SJSA1 (cell line): ENCODE results near the gene AASS. TPM values are rescaled to one million over a fixed set of nuclear protein-coding genes. Genes with fewer than 3 reads are reported as not detected.
A peak's percentile ranks its signal among the peaks of the same experiment; 100 is the strongest.

Source experiments
- DNase-seq, 2 experiments: peaks; one replicate each; pipeline ENCODE4 v3.0.0-alpha.2; 2015 to 2020; ENCODE audit warnings: low spot score in 2 of 2, low read depth in 1 of 2
- H3K27ac ChIP-seq: fragments of 250-450 bp; sonication (Bioruptor Pico); 2 replicates; pipeline ENCODE4 v1.5.1; 2020; ENCODE audit warnings: mild to moderate bottlenecking, moderate library complexity
- H3K27me3 ChIP-seq: fragments of 250-450 bp; sonication (Bioruptor Pico); replicated peaks from 2 replicates; pipeline ENCODE4 v1.5.1; 2020; ENCODE audit warnings: mild to moderate bottlenecking, moderate library complexity
- H3K36me3 ChIP-seq: fragments of 250-450 bp; sonication (Bioruptor Pico); 2 replicates; pipeline ENCODE4 v1.5.1; 2020; ENCODE audit warnings: mild to moderate bottlenecking
- H3K4me1 ChIP-seq: fragments of 250-450 bp; sonication (Bioruptor Pico); replicated peaks from 2 replicates; pipeline ENCODE4 v1.6.1; 2021; ENCODE audit warnings: mild to moderate bottlenecking
- H3K4me3 ChIP-seq: fragments of 250-450 bp; sonication (Bioruptor Pico); 2 replicates; pipeline ENCODE4 v1.5.1; 2020; ENCODE audit warnings: mild to moderate bottlenecking
- H3K9me3 ChIP-seq: fragments of 250-450 bp; sonication (Bioruptor Pico); replicated peaks from 2 replicates; pipeline ENCODE4 v1.5.1; 2020; ENCODE audit warnings: mild to moderate bottlenecking
- total RNA-seq: library from RNA; depleted of rRNA; stranded (reverse); fragments of >200 nt; shearing (Covaris generic); gene quantifications from 2 replicates; pipeline ENCODE4 v1.2.3, GENCODE V29; 2014

The AASS gene
- total RNA-seq, 1 experiment from 2014 or later: 18.7 TPM

DNA sequence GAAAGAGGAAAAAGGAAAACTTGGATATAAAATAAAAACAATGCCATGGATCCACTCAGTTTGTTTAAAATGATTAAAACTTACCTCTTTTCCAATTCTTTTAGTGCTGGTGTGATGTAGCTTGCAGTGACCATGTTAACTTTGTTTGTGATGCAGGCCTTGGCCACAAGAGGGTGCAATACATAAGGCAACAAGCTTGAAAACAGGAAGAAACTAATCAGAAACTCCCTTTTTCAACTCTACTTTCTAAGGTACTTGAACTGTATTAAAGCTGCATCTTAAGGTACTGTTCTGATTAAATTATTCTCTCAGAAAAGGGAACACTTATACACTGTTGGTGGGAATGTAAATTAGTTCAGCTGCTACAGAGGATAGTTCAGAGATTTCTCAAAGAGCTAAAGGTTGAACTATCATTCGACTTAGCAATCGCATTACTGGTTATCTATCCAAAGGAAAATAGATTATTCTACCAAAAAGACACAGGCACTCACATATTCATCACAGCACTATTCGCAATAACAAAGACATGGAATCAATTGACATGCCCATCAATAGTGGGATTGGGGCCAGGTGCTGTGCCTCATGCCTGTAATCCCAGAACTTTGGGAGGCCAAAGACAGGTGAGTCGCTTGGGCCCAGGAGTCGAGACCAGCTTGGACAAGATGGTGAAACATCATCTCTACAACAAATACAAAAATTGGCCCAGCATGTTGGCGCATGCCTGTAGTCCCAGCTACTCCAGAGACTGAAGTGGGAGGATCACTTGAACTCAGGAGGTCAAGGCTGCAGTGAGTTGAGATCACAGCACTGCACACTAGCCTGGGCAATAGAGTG lies 50.9 kb downstream of the AASS start:
- Histone ChIP-seq H3K27me3 (no peaks in the 10 kb centered on the region), H3K4me3 (no peak overlapping the region), H3K27ac (no peak overlapping the region), H3K4me1 (0 out of 2 replicates have a peak, but pooled peaks cover 5% of the 10 kb centered on the region), H3K36me3 (no peaks in the 10 kb centered on the region), H3K9me3 (no peaks in the 10 kb centered on the region)
- peak; percentile 44 to 60 for DNase-seq

DNA sequence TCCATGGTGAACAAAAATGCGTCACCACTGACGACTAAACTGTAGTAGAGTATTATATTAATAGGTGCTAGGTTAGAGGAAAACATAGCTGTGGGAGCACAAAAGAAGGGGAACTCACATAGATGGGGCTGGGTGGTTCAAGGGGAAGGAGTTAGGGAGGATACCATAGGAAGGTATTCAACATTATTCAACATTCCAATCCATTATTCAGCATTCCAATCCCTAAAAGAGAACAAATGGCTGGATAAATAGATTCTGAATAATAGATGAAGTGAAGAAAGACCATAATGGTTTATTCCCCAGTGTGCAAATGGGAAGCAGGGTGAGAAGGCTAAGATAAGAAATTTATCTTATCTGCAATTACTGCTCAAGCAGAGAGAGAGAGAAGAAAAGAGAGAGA lies 61.4 kb downstream of the AASS start:
- Histone ChIP-seq H3K4me1 (no peaks in the 10 kb centered on the region), H3K27me3 (no peaks in the 10 kb centered on the region), H3K27ac (no peak overlapping the region), H3K9me3 (no peaks in the 10 kb centered on the region), H3K36me3 (peaks cover 9% of the 10 kb centered on the region; the same call in 1 of the 2 replicates), H3K4me3 (no peak overlapping the region)
- no peak for DNase-seq

DNA sequence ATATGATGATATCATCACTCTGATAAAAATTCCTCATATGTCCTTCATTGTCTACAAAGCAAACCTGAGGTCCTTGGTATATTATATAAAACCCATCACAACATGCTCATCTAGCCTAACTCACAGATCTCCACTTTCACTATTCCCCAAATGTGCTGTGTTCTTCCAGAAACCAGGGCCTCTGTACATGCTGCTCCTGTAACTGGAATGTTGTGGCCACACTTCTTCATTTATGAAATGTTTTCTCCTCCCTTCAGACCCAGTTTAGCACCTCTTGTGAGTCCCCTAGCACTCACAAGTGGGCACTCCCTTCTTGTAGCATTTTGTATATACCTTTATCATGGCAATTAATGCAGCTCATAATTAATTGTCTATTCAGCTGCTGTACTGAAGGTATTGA lies 61.9 kb downstream of the AASS start:
- H3K4me1 ChIP-seq: no peaks in the 10 kb centered on the region
- peaks cover 14% of the 10 kb centered on the region; the same call in 1 of the 2 replicates for H3K36me3 ChIP-seq
- no peak overlapping the region for H3K4me3 ChIP-seq
- H3K9me3 ChIP-seq: no peaks in the 10 kb centered on the region
- DNase-seq: no peak
- H3K27ac ChIP-seq: no peak overlapping the region
- no peaks in the 10 kb centered on the region for H3K27me3 ChIP-seq

DNA sequence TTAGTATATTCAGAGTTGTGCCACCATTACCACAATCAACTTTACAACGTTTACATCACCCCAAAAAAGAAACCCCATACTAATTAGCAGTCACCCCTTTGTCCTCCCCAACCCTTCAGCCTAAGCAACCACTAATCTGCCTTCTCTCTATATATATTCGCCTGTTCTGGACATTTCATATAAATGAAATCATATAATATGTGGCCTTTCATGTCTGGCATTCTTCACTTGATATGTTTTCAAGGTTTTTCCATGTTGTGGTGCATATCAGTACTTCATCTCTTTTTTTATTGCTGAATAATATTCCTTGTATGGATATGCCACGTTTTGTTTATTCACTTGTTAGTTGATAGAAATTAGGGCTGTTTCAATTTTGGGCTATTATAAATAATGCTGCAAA lies 70.4 kb downstream of the AASS start:
- Histone ChIP-seq H3K27me3 (no peaks in the 10 kb centered on the region), H3K4me1 (no peaks in the 10 kb centered on the region), H3K4me3 (no peak overlapping the region), H3K36me3 (0 out of 2 replicates have a peak, but pooled peaks cover 6% of the 10 kb centered on the region), H3K9me3 (no peaks in the 10 kb centered on the region), H3K27ac (no peak overlapping the region)
- no peak for DNase-seq

DNA sequence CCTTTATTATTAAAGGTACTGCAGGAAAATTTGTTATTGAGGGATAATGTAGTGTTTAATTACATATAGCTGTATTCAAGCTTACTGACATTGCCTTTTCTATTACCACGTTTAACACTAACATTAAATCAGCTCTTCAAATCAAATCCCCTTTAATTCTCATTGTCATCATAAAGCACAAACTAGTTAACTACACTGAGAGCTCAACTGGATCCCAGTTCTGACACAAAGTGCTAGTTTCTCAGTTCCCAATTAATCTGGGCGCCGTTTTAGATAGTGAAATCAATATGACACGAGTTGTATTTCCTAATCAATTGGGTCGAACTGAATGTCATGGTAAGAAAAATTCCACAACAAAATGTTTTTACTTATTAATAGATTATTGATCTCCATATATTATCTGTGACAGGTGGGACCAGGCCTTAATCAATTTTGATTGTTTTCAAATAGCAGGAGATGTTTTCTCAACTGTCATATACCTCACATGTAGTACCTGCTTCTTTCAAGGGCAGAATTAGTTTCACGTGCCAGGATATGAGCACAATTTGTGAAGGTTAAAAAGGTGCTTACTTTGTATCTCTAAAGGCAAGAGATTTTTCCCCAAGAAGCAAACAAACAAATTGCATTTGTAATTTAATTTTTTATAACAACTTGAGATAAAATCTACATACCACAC lies 71.0 kb downstream of the AASS start:
- H3K27ac ChIP-seq: no peak overlapping the region
- no peaks in the 10 kb centered on the region for H3K9me3 ChIP-seq
- H3K36me3 ChIP-seq: 0 out of 2 replicates have a peak, but pooled peaks cover 6% of the 10 kb centered on the region
- no peaks in the 10 kb centered on the region for H3K4me1 ChIP-seq
- DNase-seq: no peak
- H3K27me3 ChIP-seq: no peaks in the 10 kb centered on the region
- H3K4me3 ChIP-seq: no peak overlapping the region

DNA sequence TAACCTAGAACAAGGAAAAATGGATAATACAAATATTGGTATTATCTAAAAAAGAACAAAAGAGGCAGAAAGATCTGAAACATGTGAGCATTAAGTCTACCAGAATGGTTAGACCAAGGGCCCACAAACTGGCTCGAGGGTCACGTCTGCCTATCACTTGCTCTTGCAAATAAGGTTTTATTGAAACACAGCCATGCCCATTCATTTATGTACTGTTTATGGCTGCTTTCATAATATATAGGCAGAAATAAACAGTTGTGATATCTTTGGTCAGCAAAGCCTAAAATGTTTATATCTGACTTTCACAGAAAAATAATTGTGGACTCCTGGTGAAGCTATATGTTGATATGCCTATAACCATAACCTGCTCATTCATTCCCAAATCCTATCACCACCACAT lies 71.8 kb downstream of the AASS start:
- Histone ChIP-seq H3K27me3 (no peaks in the 10 kb centered on the region), H3K4me1 (no peaks in the 10 kb centered on the region), H3K9me3 (no peaks in the 10 kb centered on the region), H3K4me3 (no peak overlapping the region), H3K36me3 (0 out of 2 replicates have a peak, but pooled peaks cover 1% of the 10 kb centered on the region), H3K27ac (no peak overlapping the region)
- no peak for DNase-seq

DNA sequence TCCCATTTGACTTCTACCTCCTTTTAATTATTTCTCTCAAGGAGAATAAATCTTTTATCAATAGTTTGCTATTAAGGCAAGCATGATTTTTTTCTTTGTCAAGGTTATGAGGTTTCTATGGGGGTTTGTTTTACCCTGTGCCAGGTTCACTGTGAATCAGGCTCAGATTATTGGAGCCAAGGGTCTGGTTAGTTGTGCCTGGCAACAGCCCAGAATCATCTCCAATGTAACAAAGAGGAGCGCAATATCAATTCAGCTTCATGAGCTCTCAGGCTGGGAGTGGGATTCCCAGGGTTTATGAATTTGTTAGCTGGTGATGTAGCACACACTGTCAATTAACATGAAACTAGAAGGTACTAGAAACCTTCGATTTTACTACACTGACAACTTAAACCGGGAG lies 73.2 kb downstream of the AASS start:
- Histone ChIP-seq H3K4me3 (no peak overlapping the region), H3K4me1 (no peaks in the 10 kb centered on the region), H3K9me3 (no peaks in the 10 kb centered on the region), H3K27me3 (no peaks in the 10 kb centered on the region), H3K36me3 (no peaks in the 10 kb centered on the region), H3K27ac (no peak overlapping the region)
- no peak for DNase-seq

DNA sequence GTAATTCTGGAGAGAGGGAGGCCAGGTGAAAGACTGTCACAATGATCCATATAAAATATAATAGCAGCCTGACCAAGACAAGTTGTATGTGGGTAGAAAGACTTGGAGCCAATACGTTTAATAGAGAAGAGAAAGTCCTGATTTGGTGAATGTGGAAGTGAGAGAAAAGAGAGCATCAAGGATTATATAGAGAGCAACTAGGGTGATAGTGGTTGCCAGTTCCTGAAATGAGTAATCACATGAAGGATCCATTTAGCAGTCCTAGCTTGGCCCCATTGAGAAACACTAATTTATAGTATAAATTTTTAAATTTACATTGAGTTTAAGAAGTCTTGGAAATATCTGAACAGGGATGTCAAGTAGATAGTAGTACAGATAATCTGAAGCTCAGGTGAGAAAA lies 74.0 kb downstream of the AASS start:
- Histone ChIP-seq H3K9me3 (no peaks in the 10 kb centered on the region), H3K4me3 (no peak overlapping the region), H3K4me1 (no peaks in the 10 kb centered on the region), H3K27me3 (no peaks in the 10 kb centered on the region), H3K27ac (no peak overlapping the region), H3K36me3 (no peaks in the 10 kb centered on the region)
- no peak for DNase-seq

DNA sequence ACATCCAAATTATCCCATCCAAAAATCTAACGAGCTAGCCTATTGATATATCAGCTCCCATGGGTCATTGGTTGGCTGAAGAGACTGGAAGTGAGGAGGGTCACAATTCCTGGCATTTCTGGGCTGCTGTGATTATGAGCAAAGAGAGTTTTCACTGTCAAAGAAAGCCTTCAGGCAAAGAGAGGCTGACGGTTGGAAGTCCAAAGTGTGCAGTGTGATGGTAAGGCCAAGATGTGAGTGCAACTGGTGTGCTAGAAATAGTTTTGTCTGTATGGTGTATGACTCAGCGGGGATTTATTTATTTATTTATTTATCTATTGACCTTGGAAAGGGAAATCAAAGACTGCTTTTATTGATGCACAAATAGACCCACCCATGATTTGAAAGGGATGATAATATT lies 75.0 kb downstream of the AASS start:
- no peak overlapping the region for H3K27ac ChIP-seq
- no peak for DNase-seq

DNA sequence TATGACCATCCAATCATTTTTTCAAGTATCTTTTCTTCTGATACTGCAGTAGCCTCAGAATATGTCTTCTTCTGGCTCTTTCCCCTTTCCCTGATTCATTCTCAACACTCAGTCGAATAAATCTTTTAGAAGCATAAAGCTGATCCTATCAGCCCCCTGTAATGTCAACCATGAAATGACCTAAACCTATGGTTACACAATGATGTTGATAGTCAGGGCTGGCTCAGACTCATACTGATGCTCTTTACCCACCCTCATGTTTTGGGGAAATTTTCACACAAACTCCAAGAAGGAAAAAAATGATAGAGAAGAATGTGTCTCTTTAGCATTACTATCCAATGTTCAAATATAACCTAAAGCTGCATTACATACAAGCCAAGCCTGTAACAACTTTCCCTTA lies 76.0 kb downstream of the AASS start:
- no peaks in the 10 kb centered on the region for H3K27me3 ChIP-seq
- no peaks in the 10 kb centered on the region for H3K4me1 ChIP-seq
- no peaks in the 10 kb centered on the region for H3K9me3 ChIP-seq
- no peaks in the 10 kb centered on the region for H3K36me3 ChIP-seq
- DNase-seq: no peak
- no peak overlapping the region for H3K27ac ChIP-seq
- H3K4me3 ChIP-seq: no peak overlapping the region

More for the DNA sequence above, 75.0 kb downstream of the AASS start:
- Histone ChIP-seq H3K9me3 (no peaks in the 10 kb centered on the region), H3K27me3 (no peaks in the 10 kb centered on the region), H3K36me3 (no peaks in the 10 kb centered on the region), H3K4me3 (no peak overlapping the region), H3K4me1 (no peaks in the 10 kb centered on the region)

DNA sequence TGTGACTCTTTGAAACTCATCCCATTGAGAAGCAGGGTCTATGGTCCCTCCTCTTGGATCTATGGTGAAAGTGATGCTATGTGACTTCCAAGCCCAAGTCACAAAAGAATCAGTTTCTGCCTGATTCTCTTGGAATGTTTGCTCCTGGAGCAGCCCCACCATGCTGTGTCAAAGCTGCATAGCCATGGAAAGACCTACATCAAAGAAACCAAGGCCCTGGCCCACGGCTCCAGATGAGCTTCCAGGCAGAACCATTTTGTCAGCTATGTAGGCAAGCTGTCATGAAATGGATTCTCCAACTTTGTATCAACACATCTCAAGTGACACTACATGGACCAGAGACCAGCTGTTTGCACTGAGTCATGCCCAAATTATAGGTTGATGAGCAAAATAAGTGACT lies 77.0 kb downstream of the AASS start:
- no peak for DNase-seq
- Histone ChIP-seq H3K27me3 (no peaks in the 10 kb centered on the region), H3K27ac (no peak overlapping the region), H3K4me3 (no peak overlapping the region), H3K4me1 (no peaks in the 10 kb centered on the region), H3K9me3 (no peaks in the 10 kb centered on the region), H3K36me3 (no peaks in the 10 kb centered on the region)

DNA sequence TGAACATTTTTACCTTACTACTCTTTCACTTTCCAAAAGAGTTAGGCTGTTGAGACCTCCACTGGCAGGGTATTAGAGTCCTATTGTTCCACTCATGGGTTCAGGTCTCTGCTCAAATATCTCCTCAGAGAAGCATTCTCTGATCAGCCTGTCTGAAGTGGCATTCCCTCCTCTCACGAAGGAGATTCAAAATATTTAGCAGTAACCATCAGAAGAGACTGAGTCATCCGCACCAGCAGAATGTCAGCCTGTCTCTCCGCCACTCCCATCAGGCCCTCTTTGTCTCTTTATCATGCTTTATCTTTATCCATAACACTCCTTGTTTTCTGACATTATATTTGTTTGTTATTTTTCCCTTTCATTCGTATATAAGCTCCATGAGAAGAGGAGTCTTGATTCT lies 79.1 kb downstream of the AASS start:
- Histone ChIP-seq H3K9me3 (no peaks in the 10 kb centered on the region), H3K4me1 (no peaks in the 10 kb centered on the region), H3K27me3 (no peaks in the 10 kb centered on the region), H3K4me3 (no peak overlapping the region), H3K27ac (no peak overlapping the region), H3K36me3 (no peaks in the 10 kb centered on the region)
- DNase-seq: no peak

DNA sequence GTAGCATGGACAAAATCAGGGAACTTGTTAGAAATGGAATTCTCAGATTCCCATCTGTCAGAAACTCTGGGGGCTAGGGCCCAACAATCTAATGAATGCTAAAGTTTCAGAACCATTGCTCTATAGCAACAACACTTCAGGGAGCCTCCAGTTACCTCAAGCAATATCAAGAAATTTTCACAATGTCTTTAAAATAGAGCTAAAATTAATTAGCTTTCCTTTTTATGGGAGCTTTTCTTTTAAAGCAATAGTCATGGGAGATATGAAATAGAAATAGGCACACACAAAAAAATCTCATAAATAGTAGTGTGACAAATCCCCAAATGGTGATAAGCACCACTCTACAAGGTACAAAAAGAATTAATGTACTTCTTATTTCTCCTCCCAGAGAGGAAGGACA lies 80.9 kb downstream of the AASS start:
- DNase-seq: no peak
- no peaks in the 10 kb centered on the region for H3K27me3 ChIP-seq
- H3K27ac ChIP-seq: no peak overlapping the region
- no peaks in the 10 kb centered on the region for H3K4me1 ChIP-seq
- H3K9me3 ChIP-seq: no peaks in the 10 kb centered on the region
- no peak overlapping the region for H3K4me3 ChIP-seq
- no peaks in the 10 kb centered on the region for H3K36me3 ChIP-seq

DNA sequence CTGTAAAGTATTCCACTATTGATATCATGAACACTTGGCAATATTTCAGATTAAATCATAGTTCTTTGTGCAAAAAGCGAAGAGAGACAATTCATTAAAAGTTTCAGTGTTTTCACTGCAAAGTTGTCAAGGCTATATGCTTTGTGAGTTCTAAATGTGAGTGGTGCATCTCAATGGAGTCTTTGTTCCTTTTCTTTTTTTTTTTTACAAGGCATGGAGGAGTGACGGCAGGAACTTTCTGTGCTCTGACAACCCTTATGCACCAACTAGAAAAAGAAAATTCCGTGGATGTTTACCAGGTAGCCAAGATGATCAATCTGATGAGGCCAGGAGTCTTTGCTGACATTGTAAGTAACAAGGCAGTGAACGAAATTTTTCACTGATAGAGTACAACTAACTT lies 84.5 kb downstream of the AASS start:
- Histone ChIP-seq H3K4me3 (no peak overlapping the region), H3K27me3 (no peaks in the 10 kb centered on the region), H3K36me3 (no peaks in the 10 kb centered on the region), H3K27ac (no peak overlapping the region), H3K9me3 (no peaks in the 10 kb centered on the region), H3K4me1 (no peaks in the 10 kb centered on the region)
- DNase-seq: no peak
